HG02763 (cell line): Measurements from ENCODE around the gene COPRS.
"Not testable (repeated sequence)": the region's sequence is repeated elsewhere in the genome, so short reads cannot be mapped to it uniquely, and the experiment has no call there.

Experiments used
- ATAC-seq: cut with Tn5 transposase; IDR thresholded peaks from one replicate; pipeline ENCODE4 v1.9.1; 2021; ENCODE audit warnings: mild to moderate bottlenecking, moderate library complexity; ENCODE audit not compliant: unreplicated experiment

The COPRS gene

GRCh38 chr17:31809876-31810275 is 49.2 kb downstream of the COPRS start:
- ATAC-seq, result not testable (repeated sequence)

GRCh38 chr17:31808521-31809050 is 50.5 kb downstream of the COPRS start:
- ATAC-seq, result no peak

- ATAC-seq, result no peak
These were observed 51.2 kb downstream of the COPRS start for GRCh38 chr17:31807846-31808245.

GRCh38 chr17:31806921-31807320 is 52.1 kb downstream of the COPRS start:
- no peak for ATAC-seq

- no peak for ATAC-seq
These were observed 55.4 kb downstream of the COPRS start for GRCh38 chr17:31803494-31804213.

- no peak for ATAC-seq
These were observed 56.5 kb downstream of the COPRS start for GRCh38 chr17:31802502-31802901.
